ENCODE data around the gene CLECL1.
A peak's percentile ranks its signal among the peaks of the same experiment; 100 is the strongest.
"Not testable (repeated sequence)": the region's sequence is repeated elsewhere in the genome, so short reads cannot be mapped to it uniquely, and the experiment has no call there.

CLECL1 gene

GRCh38 chr12:9751204-9752144 lies 18.6 kb upstream of the CLECL1 start:
- no peak for DNase-seq (ENCODE audit: low read depth)

- peak; percentile 15 for DNase-seq (ENCODE audit: low read depth)
Measured at GRCh38 chr12:9750276-9751203, 17.6 kb upstream of the CLECL1 start.

- no peak for DNase-seq (ENCODE audit: low read depth)
Measured at GRCh38 chr12:9749640-9750039, 16.7 kb upstream of the CLECL1 start.

GRCh38 chr12:9745199-9745598 lies 12.3 kb upstream of the CLECL1 start:
- no peak for DNase-seq (ENCODE audit: low read depth)

GRCh38 chr12:9742661-9743060 lies 9.8 kb upstream of the CLECL1 start:
- no peak for DNase-seq (ENCODE audit: low read depth)

GRCh38 chr12:9741726-9742125 lies 8.8 kb upstream of the CLECL1 start:
- DNase-seq (ENCODE audit: low read depth), result no peak

GRCh38 chr12:9740106-9740750 lies 7.3 kb upstream of the CLECL1 start:
- DNase-seq (ENCODE audit: low read depth), result no peak

- DNase-seq (ENCODE audit: low read depth), result not testable (repeated sequence)
Measured at GRCh38 chr12:9739404-9740105, 6.7 kb upstream of the CLECL1 start.

GRCh38 chr12:9738905-9739304 lies 6.0 kb upstream of the CLECL1 start:
- DNase-seq (ENCODE audit: low read depth), result not testable (repeated sequence)

- no peak for DNase-seq (ENCODE audit: low read depth)
Measured at GRCh38 chr12:9736936-9737705, 4.2 kb upstream of the CLECL1 start.

GRCh38 chr12:9735601-9736000 lies 2.7 kb upstream of the CLECL1 start:
- no peak for DNase-seq (ENCODE audit: low read depth)

- DNase-seq (ENCODE audit: low read depth), result no peak
Measured at GRCh38 chr12:9731797-9732196, 1.1 kb downstream of the CLECL1 start.

GRCh38 chr12:9731393-9731792 lies 1.5 kb downstream of the CLECL1 start:
- no peak for DNase-seq (ENCODE audit: low read depth)

GRCh38 chr12:9730591-9730990 lies 2.3 kb downstream of the CLECL1 start:
- no peak for DNase-seq (ENCODE audit: low read depth)

- DNase-seq (ENCODE audit: low read depth), result no peak
Measured at GRCh38 chr12:9730011-9730410, 2.9 kb downstream of the CLECL1 start.

- DNase-seq (ENCODE audit: low read depth), result no peak
Measured at GRCh38 chr12:9729082-9729481, 3.8 kb downstream of the CLECL1 start.

GRCh38 chr12:9727813-9728212 lies 5.1 kb downstream of the CLECL1 start:
- no peak for DNase-seq (ENCODE audit: low read depth)

GRCh38 chr12:9725213-9725870 lies 7.6 kb downstream of the CLECL1 start:
- DNase-seq (ENCODE audit: low read depth), result no peak

- no peak for DNase-seq (ENCODE audit: low read depth)
Measured at GRCh38 chr12:9724023-9724422, 8.9 kb downstream of the CLECL1 start.

GRCh38 chr12:9721394-9722092 lies 11.4 kb downstream of the CLECL1 start:
- DNase-seq (ENCODE audit: low read depth), result no peak

All from GM04503 (cell line).